Measurements from ENCODE around the gene LRRC8C. TPM values are rescaled to one million over a fixed set of nuclear protein-coding genes. Genes with fewer than 3 reads are reported as not detected.
"Not testable (repeated sequence)": the region's sequence is repeated elsewhere in the genome, so short reads cannot be mapped to it uniquely, and the experiment has no call there.

Gene LRRC8C
- total RNA-seq (2014; rRNA removed; shearing (Covaris generic)), result 2.0 and 3.0 TPM in 2 replicates

DNA sequence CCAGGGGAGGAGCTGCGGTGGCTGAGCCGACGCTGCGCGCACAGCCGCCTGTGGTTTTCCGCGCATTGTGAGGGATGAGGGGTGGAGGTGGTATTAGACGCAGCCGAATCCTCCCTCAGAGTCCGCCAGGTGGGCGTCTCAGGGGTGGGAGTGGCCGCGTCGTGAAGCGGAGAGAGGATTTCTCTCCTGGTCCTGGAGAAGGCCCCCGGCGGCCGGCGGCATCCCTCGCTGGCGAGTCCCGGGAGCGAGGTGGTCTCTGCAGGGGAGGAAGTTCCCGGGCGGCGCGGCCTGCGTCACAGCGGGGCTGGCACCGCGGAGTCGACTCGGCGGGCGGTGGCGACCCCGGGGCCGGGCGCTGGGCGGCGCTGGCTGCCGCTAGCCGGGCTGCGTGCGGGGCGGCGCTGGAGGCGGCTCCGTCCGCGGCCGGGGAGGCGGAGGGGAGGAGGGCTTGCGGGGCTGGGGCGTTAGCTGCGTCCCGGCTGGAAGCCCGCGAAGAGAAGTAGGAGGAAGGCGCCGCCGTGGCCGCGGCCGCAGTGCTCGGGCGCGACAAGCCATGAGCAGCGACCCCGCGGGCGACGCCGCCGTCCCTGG, at the start of gene LRRC8C:
TSS of gene LRRC8C (plus strand) at position 464 of the 591 bp plus-strand sequence. CDS start 53,354 bp downstream, outside the sequence.
- DNase-seq (ENCODE audit: low spot score), result peak; percentile 11

DNA sequence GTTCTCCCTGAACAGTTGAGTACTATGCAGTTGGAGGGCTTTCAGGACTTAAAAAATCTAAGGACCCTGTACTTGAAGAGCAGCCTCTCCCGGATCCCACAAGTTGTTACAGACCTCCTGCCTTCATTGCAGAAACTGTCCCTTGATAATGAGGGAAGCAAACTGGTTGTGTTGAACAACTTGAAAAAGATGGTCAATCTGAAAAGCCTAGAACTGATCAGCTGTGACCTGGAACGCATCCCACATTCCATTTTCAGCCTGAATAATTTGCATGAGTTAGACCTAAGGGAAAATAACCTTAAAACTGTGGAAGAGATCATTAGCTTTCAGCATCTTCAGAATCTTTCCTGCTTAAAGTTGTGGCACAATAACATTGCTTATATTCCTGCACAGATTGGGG, 48.7 kb upstream of the LRRC8C start:
- DNase-seq (ENCODE audit: low spot score), result no peak

GRCh38 chr1:89584781-89585180, 48.1 kb upstream of the LRRC8C start:
- DNase-seq (ENCODE audit: low spot score), result no peak

DNA sequence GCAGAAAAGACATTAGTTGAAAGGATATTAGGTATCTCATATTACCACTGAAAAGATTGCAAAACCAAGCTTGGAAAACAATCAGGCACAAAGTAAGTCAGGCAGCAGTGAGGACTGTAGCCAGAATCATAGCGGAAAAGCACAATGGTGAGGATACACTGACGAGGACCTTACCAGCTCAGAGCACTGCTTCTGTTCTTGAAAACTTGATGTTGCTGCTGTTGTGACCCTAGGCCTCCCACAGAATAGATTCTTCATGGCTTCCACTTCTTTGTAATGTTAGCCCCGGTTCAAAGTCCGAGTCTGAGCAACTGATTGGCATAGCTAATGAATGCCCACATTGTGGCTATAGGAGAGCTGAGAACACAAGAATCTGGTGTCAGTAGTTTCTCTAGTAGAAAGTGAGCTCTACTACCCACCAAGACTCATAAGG, 45.2 kb upstream of the LRRC8C start:
- no peak for DNase-seq (ENCODE audit: low spot score)

DNA sequence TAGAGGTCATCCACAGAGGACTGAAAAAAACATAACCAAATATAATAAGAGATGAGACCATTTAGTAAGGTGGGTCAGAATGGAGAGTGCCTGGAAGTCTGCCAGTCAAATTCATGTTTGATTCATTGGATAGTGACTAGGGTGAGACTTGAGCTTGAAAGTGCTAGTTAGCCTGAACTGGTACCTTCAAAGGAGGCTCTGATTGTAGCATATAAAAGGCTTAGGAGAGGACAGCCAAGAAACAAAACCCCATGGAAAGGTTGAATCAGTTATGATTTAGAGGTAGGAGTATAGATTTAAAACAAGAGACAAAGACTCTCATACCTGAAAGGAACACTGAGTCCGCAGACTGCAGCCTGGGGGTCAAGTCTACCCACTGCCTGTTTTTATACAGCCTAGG, 44.4 kb upstream of the LRRC8C start:
- no peak for DNase-seq (ENCODE audit: low spot score)

GRCh38 chr1:89589515-89589914, 43.4 kb upstream of the LRRC8C start:
- no peak for DNase-seq (ENCODE audit: low spot score)

- DNase-seq (ENCODE audit: low spot score), result no peak
These were observed 42.4 kb upstream of the LRRC8C start for GRCh38 chr1:89590341-89591080.

- not testable (repeated sequence) for DNase-seq (ENCODE audit: low spot score)
These were observed 40.0 kb upstream of the LRRC8C start for GRCh38 chr1:89592861-89593302.

DNA sequence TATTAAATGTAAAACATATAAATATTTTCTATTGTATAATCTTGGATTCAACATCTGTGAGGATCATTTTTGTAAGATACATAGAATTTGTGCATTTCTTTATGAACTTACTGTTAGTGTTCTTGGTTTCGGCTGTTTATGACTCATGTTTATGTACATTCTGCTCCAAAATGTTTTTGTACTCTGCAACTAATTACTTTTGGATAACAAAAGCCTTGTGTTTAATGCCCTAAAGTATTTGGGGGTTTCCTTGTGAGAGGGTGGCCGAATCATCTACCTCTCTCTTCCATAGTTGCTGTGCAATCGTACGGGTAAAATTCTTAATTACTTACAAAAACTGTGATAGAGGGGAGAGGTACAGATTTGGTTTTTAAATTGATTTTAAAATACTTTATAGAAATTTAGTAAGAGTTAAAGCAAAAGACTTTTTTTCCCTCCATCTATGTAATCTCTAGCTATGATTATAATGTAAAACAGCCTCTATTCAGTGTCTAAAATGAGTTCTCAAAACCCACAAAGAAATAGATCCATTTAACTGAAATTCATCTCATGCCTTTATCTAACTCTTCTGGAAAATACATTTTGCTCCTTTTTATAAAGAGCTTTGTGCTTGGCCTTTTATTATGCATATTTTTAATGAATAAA, 38.7 kb upstream of the LRRC8C start:
- DNase-seq (ENCODE audit: low spot score), result no peak

GRCh38 chr1:89596698-89597097, 36.2 kb upstream of the LRRC8C start:
- DNase-seq (ENCODE audit: low spot score), result no peak

- no peak for DNase-seq (ENCODE audit: low spot score)
These were observed 34.2 kb upstream of the LRRC8C start for GRCh38 chr1:89598450-89599331.

DNA sequence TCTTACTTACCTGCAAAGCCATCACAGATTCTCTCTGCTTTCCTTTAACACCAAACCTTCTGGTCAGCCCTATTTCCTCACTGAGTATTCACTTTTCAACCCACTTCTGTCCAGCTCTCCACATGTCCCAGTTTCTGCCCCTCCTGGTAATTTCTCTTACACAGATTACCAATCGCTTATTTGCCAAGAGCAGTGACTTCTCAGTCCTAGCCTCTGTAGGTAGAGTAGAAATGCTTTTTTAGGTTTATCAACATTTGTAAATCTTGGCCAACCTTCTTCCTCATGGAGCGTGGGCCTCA, 33.6 kb upstream of the LRRC8C start:
- no peak for DNase-seq (ENCODE audit: low spot score)

DNA sequence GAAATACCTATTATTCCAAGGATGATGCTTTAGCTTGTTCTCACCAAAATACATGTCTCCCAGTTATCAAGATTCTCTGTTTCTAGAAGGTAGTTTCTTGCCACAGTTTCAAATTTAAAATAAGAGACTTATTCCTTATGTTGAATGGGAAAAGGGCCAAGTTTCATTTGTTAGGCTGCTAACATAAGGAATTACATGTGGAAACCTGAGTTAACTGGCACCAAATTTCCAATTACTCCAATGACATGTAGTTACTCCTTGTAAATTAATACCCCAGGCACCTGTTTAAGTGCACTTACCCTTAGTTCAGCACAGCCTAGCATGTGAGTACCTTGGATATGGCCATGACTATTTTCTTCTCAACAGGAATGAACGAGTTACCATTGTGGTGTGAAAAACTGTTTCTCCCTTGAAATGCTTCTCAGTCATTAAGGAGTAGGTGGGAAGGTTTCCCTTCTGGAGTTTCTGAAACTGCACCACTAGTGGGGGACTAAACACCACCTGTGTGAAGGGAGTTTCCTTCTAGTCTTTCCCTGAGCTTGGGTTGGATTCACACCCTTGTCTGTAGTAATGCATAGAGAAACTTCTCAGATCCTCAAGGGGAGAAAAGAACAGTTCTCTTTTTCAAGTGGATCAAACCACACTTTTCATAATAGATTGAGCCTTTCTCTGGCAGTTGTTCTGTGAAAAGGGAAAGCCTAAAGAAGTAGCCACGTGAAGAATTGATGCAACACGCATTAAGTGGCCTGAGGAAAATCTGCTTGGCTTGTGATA, 32.3 kb upstream of the LRRC8C start:
- DNase-seq (ENCODE audit: low spot score), result no peak

DNA sequence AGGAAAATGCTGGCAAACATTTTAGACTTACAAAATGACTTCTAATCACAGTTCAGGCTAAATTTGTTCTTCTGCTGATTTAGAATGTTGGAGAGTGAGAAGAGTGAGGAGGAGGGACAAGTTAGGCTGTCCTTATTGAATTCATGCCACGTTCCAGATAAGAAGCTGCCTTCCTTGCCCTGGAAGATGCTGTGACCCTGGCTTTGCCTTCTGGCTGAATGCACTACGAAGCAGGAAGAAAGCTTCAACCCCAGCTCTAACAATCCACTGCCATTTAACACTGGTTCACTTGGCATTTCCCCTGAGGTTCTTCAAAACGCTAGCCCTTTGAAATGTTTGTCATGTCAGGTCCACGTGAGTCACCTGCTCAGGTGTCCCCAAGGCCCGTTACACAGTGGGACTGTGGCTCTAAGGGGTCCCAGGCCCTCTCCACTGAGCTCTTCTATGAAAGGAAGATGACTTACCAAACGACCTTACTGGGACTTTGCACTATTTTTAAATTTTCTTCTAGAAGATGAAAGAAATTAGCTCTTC, 30.0 kb upstream of the LRRC8C start:
- DNase-seq (ENCODE audit: low spot score), result no peak

DNA sequence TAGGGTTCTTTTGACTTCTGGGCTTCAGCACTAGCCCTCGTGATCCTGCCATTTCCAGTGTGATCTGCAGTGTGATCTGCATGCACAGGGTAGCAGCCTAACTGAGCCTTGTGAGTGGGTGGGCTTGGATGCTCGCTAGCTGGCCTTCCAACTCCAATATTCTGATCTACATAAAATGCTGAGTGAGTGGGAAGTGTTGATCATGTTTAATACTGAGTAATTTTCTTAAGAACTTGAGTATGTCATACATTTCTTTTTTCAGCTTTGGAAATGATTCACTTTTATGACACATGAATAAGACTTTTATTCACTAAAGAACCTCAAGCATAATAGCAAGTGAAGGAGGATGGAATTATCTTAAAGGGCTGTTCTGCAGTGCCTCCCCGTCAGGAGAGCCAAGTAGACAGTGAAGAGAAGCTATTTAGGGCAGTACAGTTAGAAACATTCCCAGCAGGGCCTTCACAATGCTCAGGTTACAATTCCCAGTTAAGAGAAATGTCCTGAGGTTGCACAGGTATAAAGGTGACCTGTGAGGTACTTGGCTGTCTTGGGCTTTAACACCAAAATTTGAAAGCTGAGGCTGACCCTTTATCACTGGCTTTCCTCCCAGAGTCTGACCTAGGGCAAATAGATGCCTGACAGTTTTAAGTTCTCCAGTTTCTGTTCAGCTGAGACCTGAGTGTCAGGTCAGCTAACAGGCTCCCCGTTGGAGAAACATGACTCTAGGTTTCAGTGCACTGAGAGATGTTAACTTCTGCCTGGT, 29.1 kb upstream of the LRRC8C start:
- no peak for DNase-seq (ENCODE audit: low spot score)

DNA sequence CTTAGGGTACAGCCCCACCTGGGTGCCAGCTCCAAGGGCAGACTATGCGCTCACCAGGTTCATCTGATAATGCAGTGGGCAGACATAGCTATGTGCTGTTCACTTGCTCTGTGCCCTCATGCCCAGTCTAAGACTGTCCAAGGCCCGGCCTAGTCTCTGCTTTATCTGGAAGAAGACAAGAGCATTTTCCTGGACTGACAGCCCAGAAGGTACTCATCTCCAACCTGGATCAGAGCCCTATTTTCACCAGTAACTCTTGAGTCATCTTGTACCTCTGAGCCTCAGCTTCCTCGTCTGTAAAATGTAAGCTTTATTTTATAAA, 28.5 kb upstream of the LRRC8C start:
- no peak for DNase-seq (ENCODE audit: low spot score)

DNA sequence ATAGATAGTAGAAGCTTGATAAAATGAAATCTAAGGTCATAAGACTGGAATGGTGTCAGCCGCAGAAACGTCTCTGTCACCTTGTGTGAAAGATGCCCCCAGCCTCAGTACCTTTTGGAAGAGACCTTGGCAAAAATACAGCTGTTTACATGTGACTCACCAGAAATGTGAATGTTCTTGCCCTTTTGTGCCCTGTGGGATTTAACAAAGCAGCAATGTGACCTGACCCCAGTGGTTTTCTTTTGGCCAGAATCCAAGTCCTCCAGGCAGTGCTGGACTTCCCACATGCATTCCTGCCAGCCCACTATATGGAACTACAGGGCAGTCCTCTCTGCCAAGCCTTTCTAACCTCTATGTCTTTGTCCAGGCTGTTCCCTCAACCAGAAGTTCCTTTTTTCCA, 27.2 kb upstream of the LRRC8C start:
- peak; percentile 83 for DNase-seq (ENCODE audit: low spot score)

- DNase-seq (ENCODE audit: low spot score), result no peak
These were observed 26.5 kb upstream of the LRRC8C start for GRCh38 chr1:89606227-89606980.

GRCh38 chr1:89607156-89607555, 25.8 kb upstream of the LRRC8C start:
- DNase-seq (ENCODE audit: low spot score), result no peak

Data from A172 (cell line).